ENCODE results near the gene OTUD3. TPM values are rescaled to one million over a fixed set of nuclear protein-coding genes. Genes with fewer than 3 reads are reported as not detected.

The OTUD3 gene
- total RNA-seq, 1 experiment from 2014 or later, result 9.7 TPM

DNA sequence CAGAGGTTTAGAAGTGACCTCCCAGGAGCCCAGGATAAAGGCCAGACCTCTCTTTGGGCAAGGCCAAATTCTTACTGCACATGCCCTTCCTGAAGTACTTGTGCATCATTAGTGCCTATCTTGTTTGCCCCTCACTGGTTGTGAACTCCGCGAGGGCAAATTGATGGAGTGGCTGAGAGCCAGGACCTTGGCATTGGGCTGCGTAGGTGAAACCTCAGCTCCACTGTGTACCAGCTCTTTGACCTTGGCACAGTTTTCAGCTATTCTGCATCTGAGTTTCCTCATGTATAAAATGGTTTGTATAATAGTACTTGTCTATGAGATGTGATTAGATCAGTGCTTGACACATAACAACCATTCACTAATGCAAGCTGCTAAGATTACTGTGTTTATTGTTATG, 11.5 kb downstream of the OTUD3 start:
- POLR2A ChIA-PET (ENCODE audit: unreplicated experiment), result interaction anchor here (0.6 kb wide), 1 partner anchor 84 kb away, joined by 3 read pairs; no protein-coding TSS in a partner anchor

GRCh38 chr1:19894218-19894617, 12.0 kb downstream of the OTUD3 start:
- ChIA-PET CTCF (no interaction called here), POLR2A (ENCODE audit: unreplicated experiment) (no interaction called here)
- no peaks in the 10 kb centered on the region for H3K9me2 ChIP-seq (ENCODE audit: insufficient read depth)
- DNase-seq, result peak in 1 of 2 experiments; percentile 35
- BruUV-seq (replicated peaks), result no TSS peak
- intact Hi-C loops (cut with micrococcal nuclease; ENCODE audit: unreplicated experiment), result no loop called here
- H3K36me3 ChIP-seq (ENCODE audit: low read depth), result no peaks in the 10 kb centered on the region; the same call in 1 of the 2 replicates
- H4K20me1 ChIP-seq (ENCODE audit: insufficient read depth), result no peaks in the 10 kb centered on the region
- H2AFZ ChIP-seq, result no peak overlapping the region
- no peak overlapping the region for H3K4me2 ChIP-seq
- peaks cover 4% of the 10 kb centered on the region; the same call in 1 of the 2 replicates for H3K4me1 ChIP-seq (replicated peaks; ENCODE audit: insufficient read depth)
- no peaks in the 10 kb centered on the region for H3K9me3 ChIP-seq (ENCODE audit: insufficient read depth, low read depth)
- no peak overlapping the region for H3K4me3 ChIP-seq
- no peaks in the 10 kb centered on the region for H3K27me3 ChIP-seq (ENCODE audit: insufficient read depth, low read depth)
- no peak for TF ChIP-seq EZH2 (IDR thresholded peaks at IDR 0.05; ENCODE audit: low read depth)
- H3K79me2 ChIP-seq (ENCODE audit: low read depth), result peaks cover 23% of the 10 kb centered on the region; the same call in 1 of the 2 replicates
- H3K27ac ChIP-seq, result peak overlapping the region; percentile 61
- 0 out of 2 replicates have a peak, but pooled peaks cover 4% of the 10 kb centered on the region for H3F3A ChIP-seq (ENCODE audit: insufficient read depth, low read depth)

More for the DNA sequence above, 11.5 kb downstream of the OTUD3 start:
- H2AFZ ChIP-seq, result no peak overlapping the region
- no peak overlapping the region for H3K4me3 ChIP-seq
- H3K79me2 ChIP-seq (ENCODE audit: low read depth), result peaks cover 27% of the 10 kb centered on the region
- no peak overlapping the region for H3K4me2 ChIP-seq
- peaks cover 4% of the 10 kb centered on the region; the same call in 1 of the 2 replicates for H3K4me1 ChIP-seq (replicated peaks; ENCODE audit: insufficient read depth)
- H3K27ac ChIP-seq, result peak overlapping the region; percentile 61
- H3K36me3 ChIP-seq (ENCODE audit: low read depth), result no peaks in the 10 kb centered on the region; the same call in 1 of the 2 replicates
- no peaks in the 10 kb centered on the region for H3K27me3 ChIP-seq (ENCODE audit: insufficient read depth, low read depth)
- H3F3A ChIP-seq (ENCODE audit: insufficient read depth, low read depth), result 0 out of 2 replicates have a peak, but pooled peaks cover 4% of the 10 kb centered on the region
- intact Hi-C loops (cut with micrococcal nuclease; ENCODE audit: unreplicated experiment), result no loop called here
- DNase-seq, result no peak
- CTCF ChIA-PET, result no interaction called here
- no peaks in the 10 kb centered on the region for H4K20me1 ChIP-seq (ENCODE audit: insufficient read depth)
- BruUV-seq (replicated peaks), result no TSS peak
- no peak for TF ChIP-seq CTCF (conservative IDR thresholded peaks at IDR 0.05)
- no peaks in the 10 kb centered on the region for H3K9me2 ChIP-seq (ENCODE audit: insufficient read depth)
- no peaks in the 10 kb centered on the region for H3K9me3 ChIP-seq (ENCODE audit: insufficient read depth, low read depth)

DNA sequence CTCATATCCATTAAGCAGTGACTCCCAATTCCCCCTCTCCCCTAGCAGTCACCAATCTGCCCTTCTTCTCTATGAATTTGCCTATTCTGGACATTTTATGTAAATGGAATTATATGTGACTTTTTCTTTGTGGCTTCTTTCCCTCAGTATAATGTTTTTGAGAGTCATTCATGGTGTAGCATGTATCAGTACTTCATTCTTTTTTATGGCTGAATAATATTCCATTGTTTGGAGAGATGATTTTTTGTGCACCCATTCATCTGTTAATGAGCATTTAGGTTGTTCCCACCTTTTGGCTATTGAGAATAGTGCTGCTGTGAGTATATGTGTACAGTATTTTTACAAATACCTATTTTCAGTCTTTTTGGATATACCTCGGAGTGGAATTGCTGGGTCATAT, 19.5 kb downstream of the OTUD3 start:
- intact Hi-C loops (cut with micrococcal nuclease; ENCODE audit: unreplicated experiment), result no loop called here
- TF ChIP-seq CTCF (conservative IDR thresholded peaks at IDR 0.05) (no peak), EZH2 (IDR thresholded peaks at IDR 0.05; ENCODE audit: low read depth) (no peak)
- Histone ChIP-seq H3K9me2 (ENCODE audit: insufficient read depth) (no peaks in the 10 kb centered on the region), H3K4me2 (no peak overlapping the region), H3K27ac (no peak overlapping the region), H2AFZ (no peak overlapping the region), H3K36me3 (ENCODE audit: low read depth) (peaks cover 9% of the 10 kb centered on the region), H3K4me3 (no peak overlapping the region), H3K27me3 (ENCODE audit: insufficient read depth, low read depth) (no peaks in the 10 kb centered on the region), H3K79me2 (ENCODE audit: low read depth) (no peaks in the 10 kb centered on the region), H3F3A (ENCODE audit: insufficient read depth, low read depth) (peaks cover 16% of the 10 kb centered on the region), H3K4me1 (replicated peaks; ENCODE audit: insufficient read depth) (peaks cover 20% of the 10 kb centered on the region), H4K20me1 (ENCODE audit: insufficient read depth) (no peaks in the 10 kb centered on the region), H3K9me3 (ENCODE audit: insufficient read depth, low read depth) (no peaks in the 10 kb centered on the region)
- no TSS peak for BruUV-seq (replicated peaks)
- CTCF ChIA-PET, result no interaction called here
- POLR2A ChIA-PET (ENCODE audit: unreplicated experiment), result no interaction called here
- DNase-seq, result no peak

- TF ChIP-seq CTCF (conservative IDR thresholded peaks at IDR 0.05), result no peak
- TF ChIP-seq EZH2 (IDR thresholded peaks at IDR 0.05; ENCODE audit: low read depth), result no peak
- peaks cover 20% of the 10 kb centered on the region for H3K4me1 ChIP-seq (replicated peaks; ENCODE audit: insufficient read depth)
- H3K4me3 ChIP-seq, result no peak overlapping the region
- H3K36me3 ChIP-seq (ENCODE audit: low read depth), result peaks cover 9% of the 10 kb centered on the region
- H3K27ac ChIP-seq, result peak overlapping the region; percentile 82
- H4K20me1 ChIP-seq (ENCODE audit: insufficient read depth), result no peaks in the 10 kb centered on the region
- no peak overlapping the region for H2AFZ ChIP-seq
- peak; percentile 59 to 91 for DNase-seq
- no peaks in the 10 kb centered on the region for H3K79me2 ChIP-seq (ENCODE audit: low read depth)
- H3K9me2 ChIP-seq (ENCODE audit: insufficient read depth), result no peaks in the 10 kb centered on the region
- no TSS peak for BruUV-seq (replicated peaks)
- POLR2A ChIA-PET (ENCODE audit: unreplicated experiment), result interaction anchor here (0.6 kb wide), 2 partner anchors 18 to 50 kb away, joined by 3 read pairs; no protein-coding TSS in a partner anchor
- H3K9me3 ChIP-seq (ENCODE audit: insufficient read depth, low read depth), result no peaks in the 10 kb centered on the region
- H3K27me3 ChIP-seq (ENCODE audit: insufficient read depth, low read depth), result no peaks in the 10 kb centered on the region
- peak overlapping the region; percentile 55 for H3K4me2 ChIP-seq
- CTCF ChIA-PET, result interaction anchor here (0.6 kb wide), 1 partner anchor 590 kb away, joined by 3 read pairs; no protein-coding TSS in a partner anchor
- peaks cover 16% of the 10 kb centered on the region for H3F3A ChIP-seq (ENCODE audit: insufficient read depth, low read depth)
- intact Hi-C loops (cut with micrococcal nuclease; ENCODE audit: unreplicated experiment), result no loop called here
These were observed 21.4 kb downstream of the OTUD3 start for GRCh38 chr1:19903621-19904020.

Measured in PC-9 (cell line).